Measurements from ENCODE around the gene PUSL1. TPM values are rescaled to one million over a fixed set of nuclear protein-coding genes. Genes with fewer than 3 reads are reported as not detected.
A peak's percentile ranks its signal among the peaks of the same experiment; 100 is the strongest.

The PUSL1 gene
- polyA plus RNA-seq, 2 of the 4 experiments (the other 2 are of a cell fraction): 7.4 to 14.6 TPM

DNA sequence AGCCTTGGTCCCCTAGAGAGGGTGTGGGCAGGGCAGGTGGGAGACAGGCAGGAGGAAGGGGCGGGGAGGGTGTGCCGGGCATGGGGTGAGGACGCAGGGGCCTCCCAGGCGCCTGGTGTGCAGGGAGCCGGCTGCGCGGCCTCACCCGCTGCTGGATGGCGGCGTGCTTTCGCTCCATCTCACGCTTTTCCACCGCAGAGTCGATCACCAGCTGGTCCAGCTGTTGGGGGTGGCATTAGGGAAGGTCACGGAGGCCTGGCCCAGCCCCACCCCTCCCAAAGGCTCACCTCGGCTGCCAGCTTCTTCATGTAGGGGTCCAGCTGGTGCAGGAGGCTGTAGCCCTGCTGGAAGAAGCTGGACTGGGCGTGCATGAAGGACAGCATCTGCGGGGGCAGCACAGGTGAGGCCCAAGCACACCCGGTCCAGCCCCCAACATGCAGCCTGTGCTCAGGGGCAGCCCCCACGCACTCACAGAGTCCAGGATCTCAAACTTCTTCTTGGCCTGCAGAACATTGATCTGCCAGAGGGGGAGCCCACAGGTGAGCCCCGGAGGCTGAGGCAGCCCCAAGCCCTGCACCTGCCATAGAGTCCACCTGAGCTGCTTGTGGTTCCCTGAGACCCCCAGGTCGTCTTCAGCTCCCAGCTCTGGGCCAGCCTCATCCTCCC is 8.6 kb upstream of the PUSL1 start (continued):
- TF ChIP-seq, protein P1, sequence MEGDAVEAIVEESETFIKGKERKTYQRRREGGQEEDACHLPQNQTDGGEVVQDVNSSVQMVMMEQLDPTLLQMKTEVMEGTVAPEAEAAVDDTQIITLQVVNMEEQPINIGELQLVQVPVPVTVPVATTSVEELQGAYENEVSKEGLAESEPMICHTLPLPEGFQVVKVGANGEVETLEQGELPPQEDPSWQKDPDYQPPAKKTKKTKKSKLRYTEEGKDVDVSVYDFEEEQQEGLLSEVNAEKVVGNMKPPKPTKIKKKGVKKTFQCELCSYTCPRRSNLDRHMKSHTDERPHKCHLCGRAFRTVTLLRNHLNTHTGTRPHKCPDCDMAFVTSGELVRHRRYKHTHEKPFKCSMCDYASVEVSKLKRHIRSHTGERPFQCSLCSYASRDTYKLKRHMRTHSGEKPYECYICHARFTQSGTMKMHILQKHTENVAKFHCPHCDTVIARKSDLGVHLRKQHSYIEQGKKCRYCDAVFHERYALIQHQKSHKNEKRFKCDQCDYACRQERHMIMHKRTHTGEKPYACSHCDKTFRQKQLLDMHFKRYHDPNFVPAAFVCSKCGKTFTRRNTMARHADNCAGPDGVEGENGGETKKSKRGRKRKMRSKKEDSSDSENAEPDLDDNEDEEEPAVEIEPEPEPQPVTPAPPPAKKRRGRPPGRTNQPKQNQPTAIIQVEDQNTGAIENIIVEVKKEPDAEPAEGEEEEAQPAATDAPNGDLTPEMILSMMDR (IDR thresholded peaks at IDR 0.05): no peak
- TF ChIP-seq CBX2 (IDR thresholded peaks at IDR 0.05; ENCODE audit: borderline replicate concordance, low read depth): no peak
- no peak for TF ChIP-seq SMC3 (IDR thresholded peaks at IDR 0.05)
- TF ChIP-seq GATA3 (IDR thresholded peaks at IDR 0.05; ENCODE audit: borderline replicate concordance): no peak
- no peak for TF ChIP-seq E2F6 (IDR thresholded peaks at IDR 0.05; ENCODE audit: borderline replicate concordance, low read depth)
- TF ChIP-seq CBX8 (IDR thresholded peaks at IDR 0.05): no peak
- no peak for TF ChIP-seq KDM5A (IDR thresholded peaks at IDR 0.05)

DNA sequence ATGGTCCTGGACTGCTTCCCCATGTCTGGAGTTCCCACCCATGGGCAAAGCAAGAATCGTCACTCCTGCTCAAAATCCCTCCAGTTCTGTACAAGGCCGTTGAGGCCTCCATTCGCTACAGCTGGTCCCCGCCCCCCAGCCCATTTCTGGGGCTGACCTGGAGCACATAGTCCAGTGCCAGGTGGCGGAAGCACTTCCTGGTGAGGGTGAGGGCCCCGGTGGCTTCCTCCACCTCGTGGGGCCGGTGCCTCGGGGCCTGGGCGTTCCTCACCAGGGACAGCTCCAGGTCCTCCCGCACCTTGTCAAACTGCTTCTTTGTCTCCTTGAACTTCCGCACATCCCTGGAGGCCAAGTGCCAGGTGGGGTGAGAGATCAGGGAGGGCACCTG is 8.1 kb upstream of the PUSL1 start:
- H3K9me3 ChIP-seq: no peaks in the 10 kb centered on the region

GRCh38 chr1:1302006-1302430 is 6.4 kb upstream of the PUSL1 start:
- ATAC-seq (peak in 1 of 2 experiments; percentile 24; a peak in 2 of 6 replicates), FAIRE-seq (no peak), DNase-seq (ENCODE audit: low read depth in 1 of 2, low spot score in 1 of 2) (no peak)
- ChIA-PET CTCF (interaction anchor here (0.8 to 2.8 kb wide), 3 partner anchors 9 to 70 kb away, joined by 3 to 18 read pairs (median 4); no protein-coding TSS in a partner anchor), POLR2A (no interaction called here)
- Histone ChIP-seq H3K4me2 (no peak overlapping the region), H3K27ac (no peak overlapping the region), H3K9me3 (no peaks in the 10 kb centered on the region), H3K4me1 (peaks cover 31% of the 10 kb centered on the region), H3K4me3 (no peak overlapping the region)
- TF ChIP-seq, protein P1 (IDR thresholded peaks at IDR 0.05): peak; percentile 30; the same call in 1 of the 3 replicates
- TF ChIP-seq HOXA7 (CRISPR knock-in tag; IDR thresholded peaks at IDR 0.05): no peak
- TF ChIP-seq, protein P2, sequence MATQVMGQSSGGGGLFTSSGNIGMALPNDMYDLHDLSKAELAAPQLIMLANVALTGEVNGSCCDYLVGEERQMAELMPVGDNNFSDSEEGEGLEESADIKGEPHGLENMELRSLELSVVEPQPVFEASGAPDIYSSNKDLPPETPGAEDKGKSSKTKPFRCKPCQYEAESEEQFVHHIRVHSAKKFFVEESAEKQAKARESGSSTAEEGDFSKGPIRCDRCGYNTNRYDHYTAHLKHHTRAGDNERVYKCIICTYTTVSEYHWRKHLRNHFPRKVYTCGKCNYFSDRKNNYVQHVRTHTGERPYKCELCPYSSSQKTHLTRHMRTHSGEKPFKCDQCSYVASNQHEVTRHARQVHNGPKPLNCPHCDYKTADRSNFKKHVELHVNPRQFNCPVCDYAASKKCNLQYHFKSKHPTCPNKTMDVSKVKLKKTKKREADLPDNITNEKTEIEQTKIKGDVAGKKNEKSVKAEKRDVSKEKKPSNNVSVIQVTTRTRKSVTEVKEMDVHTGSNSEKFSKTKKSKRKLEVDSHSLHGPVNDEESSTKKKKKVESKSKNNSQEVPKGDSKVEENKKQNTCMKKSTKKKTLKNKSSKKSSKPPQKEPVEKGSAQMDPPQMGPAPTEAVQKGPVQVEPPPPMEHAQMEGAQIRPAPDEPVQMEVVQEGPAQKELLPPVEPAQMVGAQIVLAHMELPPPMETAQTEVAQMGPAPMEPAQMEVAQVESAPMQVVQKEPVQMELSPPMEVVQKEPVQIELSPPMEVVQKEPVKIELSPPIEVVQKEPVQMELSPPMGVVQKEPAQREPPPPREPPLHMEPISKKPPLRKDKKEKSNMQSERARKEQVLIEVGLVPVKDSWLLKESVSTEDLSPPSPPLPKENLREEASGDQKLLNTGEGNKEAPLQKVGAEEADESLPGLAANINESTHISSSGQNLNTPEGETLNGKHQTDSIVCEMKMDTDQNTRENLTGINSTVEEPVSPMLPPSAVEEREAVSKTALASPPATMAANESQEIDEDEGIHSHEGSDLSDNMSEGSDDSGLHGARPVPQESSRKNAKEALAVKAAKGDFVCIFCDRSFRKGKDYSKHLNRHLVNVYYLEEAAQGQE (IDR thresholded peaks at IDR 0.05): no peak
- TF ChIP-seq, protein P3, sequence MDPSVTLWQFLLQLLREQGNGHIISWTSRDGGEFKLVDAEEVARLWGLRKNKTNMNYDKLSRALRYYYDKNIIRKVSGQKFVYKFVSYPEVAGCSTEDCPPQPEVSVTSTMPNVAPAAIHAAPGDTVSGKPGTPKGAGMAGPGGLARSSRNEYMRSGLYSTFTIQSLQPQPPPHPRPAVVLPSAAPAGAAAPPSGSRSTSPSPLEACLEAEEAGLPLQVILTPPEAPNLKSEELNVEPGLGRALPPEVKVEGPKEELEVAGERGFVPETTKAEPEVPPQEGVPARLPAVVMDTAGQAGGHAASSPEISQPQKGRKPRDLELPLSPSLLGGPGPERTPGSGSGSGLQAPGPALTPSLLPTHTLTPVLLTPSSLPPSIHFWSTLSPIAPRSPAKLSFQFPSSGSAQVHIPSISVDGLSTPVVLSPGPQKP (IDR thresholded peaks at IDR 0.05; ENCODE audit: low read depth, low read length): no peak
- no peak for TF ChIP-seq KDM1A (IDR thresholded peaks at IDR 0.05; ENCODE audit: low read depth)
- no peak for TF ChIP-seq MYC (IDR thresholded peaks at IDR 0.05; ENCODE audit: borderline replicate concordance, low read length)
- TF ChIP-seq JUNB (IDR thresholded peaks at IDR 0.05): no peak
- whole genome bisulfite sequencing (ENCODE audit: missing lambda C conversion rate): no CpG with 5 or more reads among the region's 9 CpGs

More for the DNA sequence above, 8.1 kb upstream of the PUSL1 start:
- Histone ChIP-seq H3K4me3 (no peak overlapping the region), H3K27ac (no peak overlapping the region), H3K4me2 (no peak overlapping the region), H3K4me1 (peaks cover 15% of the 10 kb centered on the region)
- TF ChIP-seq HOXB5 (CRISPR knock-in tag; IDR thresholded peaks at IDR 0.05) (no peak), POLR2AphosphoS2 (conservative IDR thresholded peaks at IDR 0.05; ENCODE audit: low read length) (no peak), ZC3H11A (IDR thresholded peaks at IDR 0.05) (no peak), NR3C1 (IDR thresholded peaks at IDR 0.05) (no peak), MYC (IDR thresholded peaks at IDR 0.05; ENCODE audit: borderline replicate concordance, low read length) (no peak), POLR2A (IDR thresholded peaks at IDR 0.05; ENCODE audit: low read length) (no peak), ZNF302 (CRISPR knock-in tag; IDR thresholded peaks at IDR 0.05) (no peak), SMC3 (IDR thresholded peaks at IDR 0.05) (no peak), TFCP2L1 (CRISPR knock-in tag; IDR thresholded peaks at IDR 0.05) (no peak)
- TF ChIP-seq, protein P4, sequence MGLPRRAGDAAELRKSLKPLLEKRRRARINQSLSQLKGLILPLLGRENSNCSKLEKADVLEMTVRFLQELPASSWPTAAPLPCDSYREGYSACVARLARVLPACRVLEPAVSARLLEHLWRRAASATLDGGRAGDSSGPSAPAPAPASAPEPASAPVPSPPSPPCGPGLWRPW (IDR thresholded peaks at IDR 0.05): no peak
- TF ChIP-seq, protein P5, sequence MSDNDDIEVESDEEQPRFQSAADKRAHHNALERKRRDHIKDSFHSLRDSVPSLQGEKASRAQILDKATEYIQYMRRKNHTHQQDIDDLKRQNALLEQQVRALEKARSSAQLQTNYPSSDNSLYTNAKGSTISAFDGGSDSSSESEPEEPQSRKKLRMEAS (IDR thresholded peaks at IDR 0.05): no peak
- DNase-seq (ENCODE audit: low read depth in 1 of 2, low spot score in 1 of 2) (no peak), FAIRE-seq (no peak), ATAC-seq (no peak)
- 89% methylated on average over 3 of the region's 12 CpGs for WGBS (ENCODE audit: missing lambda C conversion rate)
- ChIA-PET POLR2A (no interaction called here), CTCF (interaction anchor here (0.6 to 2.8 kb wide), 4 partner anchors 9 to 395 kb away, joined by 3 to 18 read pairs (median 6); partner anchors contain the start of gene AURKAIP1)
